ENCODE results near the gene ARL13B.

- TF ChIP-seq, protein P1, sequence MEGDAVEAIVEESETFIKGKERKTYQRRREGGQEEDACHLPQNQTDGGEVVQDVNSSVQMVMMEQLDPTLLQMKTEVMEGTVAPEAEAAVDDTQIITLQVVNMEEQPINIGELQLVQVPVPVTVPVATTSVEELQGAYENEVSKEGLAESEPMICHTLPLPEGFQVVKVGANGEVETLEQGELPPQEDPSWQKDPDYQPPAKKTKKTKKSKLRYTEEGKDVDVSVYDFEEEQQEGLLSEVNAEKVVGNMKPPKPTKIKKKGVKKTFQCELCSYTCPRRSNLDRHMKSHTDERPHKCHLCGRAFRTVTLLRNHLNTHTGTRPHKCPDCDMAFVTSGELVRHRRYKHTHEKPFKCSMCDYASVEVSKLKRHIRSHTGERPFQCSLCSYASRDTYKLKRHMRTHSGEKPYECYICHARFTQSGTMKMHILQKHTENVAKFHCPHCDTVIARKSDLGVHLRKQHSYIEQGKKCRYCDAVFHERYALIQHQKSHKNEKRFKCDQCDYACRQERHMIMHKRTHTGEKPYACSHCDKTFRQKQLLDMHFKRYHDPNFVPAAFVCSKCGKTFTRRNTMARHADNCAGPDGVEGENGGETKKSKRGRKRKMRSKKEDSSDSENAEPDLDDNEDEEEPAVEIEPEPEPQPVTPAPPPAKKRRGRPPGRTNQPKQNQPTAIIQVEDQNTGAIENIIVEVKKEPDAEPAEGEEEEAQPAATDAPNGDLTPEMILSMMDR (conservative IDR thresholded peaks at IDR 0.05) = no peak
- TF ChIP-seq ZFX (IDR thresholded peaks at IDR 0.05) = no peak
These were observed 17.2 kb upstream of the ARL13B start for GRCh38 chr3:93962798-93963197.

All from C4-2B (cell line).